OCI-LY7 (cell line): ENCODE results near the gene TXNDC2. TPM values are rescaled to one million over a fixed set of nuclear protein-coding genes. Genes with fewer than 3 reads are reported as not detected.
"Not testable (repeated sequence)": the region's sequence is repeated elsewhere in the genome, so short reads cannot be mapped to it uniquely, and the experiment has no call there.

Experiments
- BruUV-seq: library from RNA; stranded (reverse); fragments of 400-500 nt; replicated peaks from 2 replicates; lab custom pipeline; 2021; lab: Mats Ljungman, UMichigan
- CTCF ChIA-PET: fragments of 300-600 bp; sonication (Branson Sonifier 250); formaldehyde crosslinking; loops from one replicate; lab custom pipeline; 2022; ENCODE audit warnings: antibody characterized with exemption; ENCODE audit not compliant: unreplicated experiment; lab: Charles Lee
- POLR2A ChIA-PET: fragments of 300-600 bp; sonication (Branson Sonifier 250); formaldehyde crosslinking; loops from one replicate; lab custom pipeline; 2022; ENCODE audit warnings: antibody characterized with exemption; lab: Charles Lee
- DNase-seq: peaks from one replicate; pipeline ENCODE4 v3.0.0-alpha.2; 2015; ENCODE audit warnings: low spot score
- H2AFZ ChIP-seq: fragments of 200-600 bp; sonication (generic), shearing (Covaris generic); 2 replicates; pipeline ENCODE4 v1.6.1; 2014; ENCODE audit warnings: mild to moderate bottlenecking, antibody characterized with exemption, low read length, moderate library complexity
- H3K27ac ChIP-seq: fragments of 200-600 bp; sonication (generic); 2 replicates; pipeline ENCODE4 v1.5.1; 2014; ENCODE audit warnings: mixed run types, low read depth, mild to moderate bottlenecking, moderate library complexity, low read length, inconsistent platforms; ENCODE audit not compliant: poor library complexity, severe bottlenecking
- H3K36me3 ChIP-seq: fragments of 200-600 bp; sonication (generic); 2 replicates; pipeline ENCODE4 v1.6.1; 2014; ENCODE audit warnings: mild to moderate bottlenecking, antibody characterized with exemption, low read length, moderate library complexity, mixed read lengths; ENCODE audit not compliant: insufficient read depth
- H3K4me1 ChIP-seq: fragments of 200-600 bp; sonication (generic); 2 replicates; pipeline ENCODE4 v1.5.1; 2014; ENCODE audit warnings: mild to moderate bottlenecking, low read length; ENCODE audit not compliant: insufficient read depth, poor library complexity, severe bottlenecking
- H3K4me2 ChIP-seq: fragments of 200-600 bp; sonication (generic); 2 replicates; pipeline ENCODE4 v1.6.1; 2014; ENCODE audit warnings: mild to moderate bottlenecking, low read length
- H3K4me3 ChIP-seq: fragments of 200-600 bp; sonication (generic); 2 replicates; pipeline ENCODE4 v1.5.1; 2014; ENCODE audit warnings: mild to moderate bottlenecking, low read depth, low read length; ENCODE audit not compliant: poor library complexity, severe bottlenecking
- H3K79me2 ChIP-seq: fragments of 200-600 bp; sonication (generic); 2 replicates; pipeline ENCODE4 v1.6.1; 2016; ENCODE audit warnings: low read depth, mild to moderate bottlenecking, low read length, moderate library complexity, mixed read lengths; ENCODE audit not compliant: insufficient read depth
- H3K9me2 ChIP-seq: fragments of 200-600 bp; sonication (generic); 2 replicates; pipeline ENCODE4 v1.6.1; 2016; ENCODE audit warnings: mild to moderate bottlenecking, low read length, mixed read lengths; ENCODE audit not compliant: insufficient read depth
- H3K9me3 ChIP-seq: fragments of 200-600 bp; sonication (generic); 2 replicates; pipeline ENCODE4 v1.6.1; 2014; ENCODE audit warnings: mild to moderate bottlenecking, mixed run types, low read length, mixed read lengths
- H4K20me1 ChIP-seq: fragments of 200-600 bp; sonication (generic); 2 replicates; pipeline ENCODE4 v1.6.1; 2014; ENCODE audit warnings: mild to moderate bottlenecking, antibody characterized with exemption, low read length, moderate library complexity, mixed read lengths; ENCODE audit not compliant: insufficient read depth
- CTCF ChIP-seq: fragments of 200-600 bp; sonication (generic); conservative IDR thresholded peaks from 2 replicates; pipeline ENCODE4 v1.5.1; 2014; ENCODE audit warnings: mild to moderate bottlenecking, antibody characterized with exemption, low read length, moderate library complexity, mixed read lengths
- EZH2phosphoT487 ChIP-seq: fragments of 200-600 bp; sonication (generic); IDR thresholded peaks from 2 replicates; pipeline ENCODE4 v1.6.1; 2018; ENCODE audit warnings: low read depth, borderline replicate concordance, mild to moderate bottlenecking, mixed run types, antibody characterized with exemption, low read length, moderate library complexity, mixed read lengths
- intact Hi-C: fragments of 100-400 bp; cut with micrococcal nuclease; formaldehyde crosslinking; loops from one replicate; pipeline ENCODE4 v1.10.0; 2022; ENCODE audit not compliant: unreplicated experiment
- total RNA-seq, 2 experiments: library from RNA; depleted of rRNA in 1 of 2; stranded (reverse); fragments of >200 nt in 1 of 2; shearing (Covaris generic) in 1 of 2; gene quantifications; 2 replicates each; pipeline ENCODE4 v1.2.3, GENCODE V29; 2014 to 2022

TXNDC2 gene
- total RNA-seq, 2 experiments from 2014 or later, result not detected

GRCh38 chr18:9910071-9910470 lies 24.3 kb downstream of the TXNDC2 start:
- H3K4me1 ChIP-seq, result peaks cover 4% of the 10 kb centered on the region
- no peak overlapping the region for H2AFZ ChIP-seq
- BruUV-seq, result no TSS peak
- H4K20me1 ChIP-seq, result peaks cover under 1% of the 10 kb centered on the region; the same call in 1 of the 2 replicates
- peaks cover 8% of the 10 kb centered on the region for H3K79me2 ChIP-seq
- DNase-seq, result no peak
- no peaks in the 10 kb centered on the region for H3K9me2 ChIP-seq
- CTCF ChIA-PET, result no interaction called here
- H3K4me2 ChIP-seq, result no peak overlapping the region
- peaks cover 5% of the 10 kb centered on the region; the same call in 1 of the 2 replicates for H3K9me3 ChIP-seq
- POLR2A ChIA-PET, result no interaction called here
- no peak overlapping the region for H3K4me3 ChIP-seq
- H3K36me3 ChIP-seq, result no peaks in the 10 kb centered on the region
- intact Hi-C loops, result loop anchor here (5.0 kb wide), 2 partner anchors 433 to 573 kb away; partner anchors contain the start of gene RALBP1
- TF ChIP-seq CTCF (no peak), EZH2phosphoT487 (no peak)
- H3K27ac ChIP-seq, result no peak overlapping the region

- Histone ChIP-seq H3K27ac (no peak overlapping the region), H3K4me2 (no peak overlapping the region), H2AFZ (no peak overlapping the region), H3K9me3 (peaks cover 5% of the 10 kb centered on the region; the same call in 1 of the 2 replicates), H3K4me3 (no peak overlapping the region), H3K36me3 (no peaks in the 10 kb centered on the region), H3K79me2 (peaks cover 14% of the 10 kb centered on the region), H4K20me1 (peaks cover 7% of the 10 kb centered on the region), H3K4me1 (peaks cover 4% of the 10 kb centered on the region), H3K9me2 (no peaks in the 10 kb centered on the region)
- TF ChIP-seq CTCF (no peak), EZH2phosphoT487 (no peak)
- ChIA-PET POLR2A (no interaction called here), CTCF (no interaction called here)
- no TSS peak for BruUV-seq
- intact Hi-C loops, result loop anchor here (5.0 kb wide), 2 partner anchors 433 to 573 kb away; partner anchors contain the start of gene RALBP1
- no peak for DNase-seq
These were observed 24.9 kb downstream of the TXNDC2 start for GRCh38 chr18:9910661-9911060.

- ChIA-PET POLR2A (no interaction called here), CTCF (no interaction called here)
- Histone ChIP-seq H3K79me2 (peaks cover 20% of the 10 kb centered on the region), H3K27ac (no peak overlapping the region), H3K36me3 (no peaks in the 10 kb centered on the region), H4K20me1 (peaks cover 13% of the 10 kb centered on the region), H3K4me1 (peaks cover 10% of the 10 kb centered on the region), H2AFZ (no peak overlapping the region), H3K4me2 (no peak overlapping the region), H3K9me3 (peaks cover 5% of the 10 kb centered on the region; the same call in 1 of the 2 replicates), H3K9me2 (no peaks in the 10 kb centered on the region), H3K4me3 (no peak overlapping the region)
- intact Hi-C loops, result loop anchor here (5.0 kb wide), 2 partner anchors 434 to 574 kb away; partner anchors contain the start of gene RALBP1
- TF ChIP-seq CTCF (no peak), EZH2phosphoT487 (no peak)
- DNase-seq, result no peak
- BruUV-seq, result no TSS peak
These were observed 25.5 kb downstream of the TXNDC2 start for GRCh38 chr18:9911226-9911625.

GRCh38 chr18:9912285-9912684 lies 26.5 kb downstream of the TXNDC2 start:
- Histone ChIP-seq H4K20me1 (peaks cover 23% of the 10 kb centered on the region), H3K79me2 (peaks cover 30% of the 10 kb centered on the region), H3K4me1 (peaks cover 18% of the 10 kb centered on the region)
- BruUV-seq, H3K9me2 ChIP-seq, H2AFZ ChIP-seq, H3K4me2 ChIP-seq, H3K4me3 ChIP-seq, H3K27ac ChIP-seq, H3K9me3 ChIP-seq, H3K36me3 ChIP-seq: not testable (repeated sequence)
- ChIA-PET POLR2A (interaction anchor here (0.7 kb wide), 1 partner anchor 8 kb away, joined by 3 read pairs; no protein-coding TSS in a partner anchor), CTCF (interaction anchor here (0.6 kb wide), 1 partner anchor 1258 kb away, joined by 3 read pairs; no protein-coding TSS in a partner anchor)
- intact Hi-C loops, result loop anchor here (2.0 to 5.0 kb wide), 3 partner anchors 435 to 615 kb away; partner anchors contain the start of genes NAPG and RALBP1
- DNase-seq, result peak; percentile 14
